CD14-positive monocyte (primary cell): ENCODE data around the gene PRSS1. TPM values are rescaled to one million over a fixed set of nuclear protein-coding genes. Genes with fewer than 3 reads are reported as not detected.
A peak's percentile ranks its signal among the peaks of the same experiment; 100 is the strongest.

Source experiments
- DNase-seq, 3 donors: peaks; one replicate each; pipeline ENCODE4 v3.0.0-alpha.2; 2011 to 2022
- H2AFZ ChIP-seq: 2 replicates; pipeline ENCODE4 v1.6.0; 2012; ENCODE audit warnings: mild to moderate bottlenecking, low read depth, low read length, inconsistent platforms; ENCODE audit not compliant: insufficient read depth, poor library complexity, severe bottlenecking
- H3K27ac ChIP-seq, 2 donors: 1 replicate in 1 of 2; 2 replicates in 1 of 2; pipeline ENCODE4 v1.5.1; 2012 to 2013; ENCODE audit warnings: low read length in 2 of 2, control low read depth in 1 of 2, inconsistent platforms in 1 of 2, low read depth in 1 of 2, mild to moderate bottlenecking in 1 of 2
- H3K27me3 ChIP-seq, 2 donors: one replicate each; pipeline versions ENCODE4 v1.6.0 to v1.6.1; 2011 to 2013; ENCODE audit warnings: low read length in 2 of 2; ENCODE audit not compliant: control insufficient read depth in 2 of 2, insufficient read depth in 2 of 2
- H3K36me3 ChIP-seq, 2 donors: replicated peaks in 1 of 2; 1 replicate in 1 of 2; 2 replicates in 1 of 2; pipeline versions ENCODE4 v1.5.1 to v1.6.1; 2012 to 2013; ENCODE audit warnings: low read length in 2 of 2, control low read depth in 1 of 2, inconsistent platforms in 1 of 2, mild to moderate bottlenecking in 1 of 2; ENCODE audit not compliant: insufficient read depth in 2 of 2, control insufficient read depth in 1 of 2
- H3K4me1 ChIP-seq, 2 donors: 1 replicate in 1 of 2; 2 replicates in 1 of 2; pipeline versions ENCODE4 v1.5.1 to v1.6.1; 2012 to 2013; ENCODE audit warnings: low read length in 2 of 2, control low read depth in 1 of 2, inconsistent platforms in 1 of 2, mild to moderate bottlenecking in 1 of 2, moderate library complexity in 1 of 2; ENCODE audit not compliant: insufficient read depth in 2 of 2, control insufficient read depth in 1 of 2
- H3K4me2 ChIP-seq: replicated peaks from 2 replicates; pipeline ENCODE3; 2012; ENCODE audit warnings: low read length, moderate library complexity, mild to moderate bottlenecking; ENCODE audit not compliant: poor library complexity, severe bottlenecking; ENCODE audit errors: extremely low read depth
- H3K4me3 ChIP-seq, 3 experiments: fragments of 200-600 bp in 1 of 3; sonication (generic) in 1 of 3; replicated peaks in 1 of 3; 1 replicate in 2 of 3; 2 replicates in 1 of 3; pipeline ENCODE4 v1.5.1; 2011 to 2013; ENCODE audit warnings: low read length in 3 of 3, mild to moderate bottlenecking in 3 of 3, control low read depth in 2 of 3, low read depth in 2 of 3, inconsistent platforms in 1 of 3, moderate library complexity in 1 of 3
- H3K79me2 ChIP-seq: 2 replicates; pipeline ENCODE4 v1.6.0; 2012; ENCODE audit warnings: mild to moderate bottlenecking, control low read depth, inconsistent platforms, low read length, moderate library complexity; ENCODE audit not compliant: insufficient read depth
- H3K9ac ChIP-seq: 2 replicates; pipeline ENCODE4 v1.6.0; 2017; ENCODE audit warnings: low read length, mild to moderate bottlenecking; ENCODE audit not compliant: insufficient read depth, poor library complexity, severe bottlenecking
- H3K9me3 ChIP-seq, 2 donors: replicated peaks in 1 of 2; 1 replicate in 1 of 2; 2 replicates in 1 of 2; pipeline versions ENCODE4 v1.5.1 to v1.6.1; 2012 to 2013; ENCODE audit warnings: low read length in 2 of 2, control low read depth in 1 of 2; ENCODE audit not compliant: control insufficient read depth in 1 of 2, insufficient read depth in 1 of 2
- H4K20me1 ChIP-seq: 2 replicates; pipeline ENCODE4 v1.6.0; 2012; ENCODE audit warnings: mild to moderate bottlenecking, low read length, control low read depth, moderate library complexity; ENCODE audit not compliant: insufficient read depth
- H3K27ac Mint-ChIP-seq, 7 donors: one replicate each; pipeline ENCODE4 v1.8.0; 2020; ENCODE audit warnings: mild to moderate bottlenecking in 7 of 7, mixed read lengths in 7 of 7, moderate library complexity in 6 of 7, inconsistent platforms in 2 of 7
- H3K27me3 Mint-ChIP-seq, 3 donors: one replicate each; pipeline ENCODE4 v1.8.0; 2021 to 2022; ENCODE audit warnings: low read depth in 3 of 3, mild to moderate bottlenecking in 3 of 3, mixed read lengths in 3 of 3, moderate library complexity in 3 of 3, inconsistent platforms in 1 of 3
- H3K36me3 Mint-ChIP-seq, 2 donors: one replicate each; pipeline ENCODE4 v1.8.0; 2020; ENCODE audit warnings: mixed read lengths in 2 of 2, inconsistent platforms in 1 of 2, mild to moderate bottlenecking in 1 of 2
- H3K4me1 Mint-ChIP-seq: one replicate; pipeline ENCODE4 v1.8.0; 2020; ENCODE audit warnings: mild to moderate bottlenecking, mixed read lengths
- H3K4me3 Mint-ChIP-seq, 2 donors: one replicate each; pipeline ENCODE4 v1.8.0; 2020; ENCODE audit warnings: mild to moderate bottlenecking in 2 of 2, mixed read lengths in 2 of 2, moderate library complexity in 1 of 2
- H3K9me3 Mint-ChIP-seq, 7 donors: one replicate each; pipeline ENCODE4 v1.8.0; 2020 to 2022; ENCODE audit warnings: mixed read lengths in 7 of 7, mild to moderate bottlenecking in 6 of 7, moderate library complexity in 6 of 7, inconsistent platforms in 2 of 7
- WGBS: methylation state at CpG from one replicate; pipeline ENCODE4 v1.1.5; 2013; ENCODE audit warnings: missing lambda C conversion rate; ENCODE audit not compliant: insufficient coverage; 5-methylcytosine and 5-hydroxymethylcytosine counted together
- intact Hi-C, 2 donors: fragments of 100-400 bp; cut with micrococcal nuclease; formaldehyde crosslinking; loops; one replicate each; pipeline versions ENCODE4 v1.15.0 to v1.15.1; 2023
- polyA plus RNA-seq, 3 donors: library from polyadenylated mRNA; depleted of rRNA in 1 of 3; unstranded in 2 of 3; stranded (reverse) in 1 of 3; fragments of 300-500 nt in 2 of 3; fragments of >200 nt in 1 of 3; fragmentation: Illumina TruSeq in 2 of 3; gene quantifications; 1 replicate in 2 of 3; 2 replicates in 1 of 3; pipeline ENCODE4 v1.2.3, GENCODE V29; 2012 to 2021
- TF ChIP-seq, protein P1 (sequence below): fragments of 200-600 bp; IDR thresholded peaks from one replicate; pipeline ENCODE4 v1.8.0; 2022; ENCODE audit warnings: antibody characterized with exemption, mild to moderate bottlenecking

PRSS1 gene
- polyA plus RNA-seq, 3 donors: not detected

DNA sequence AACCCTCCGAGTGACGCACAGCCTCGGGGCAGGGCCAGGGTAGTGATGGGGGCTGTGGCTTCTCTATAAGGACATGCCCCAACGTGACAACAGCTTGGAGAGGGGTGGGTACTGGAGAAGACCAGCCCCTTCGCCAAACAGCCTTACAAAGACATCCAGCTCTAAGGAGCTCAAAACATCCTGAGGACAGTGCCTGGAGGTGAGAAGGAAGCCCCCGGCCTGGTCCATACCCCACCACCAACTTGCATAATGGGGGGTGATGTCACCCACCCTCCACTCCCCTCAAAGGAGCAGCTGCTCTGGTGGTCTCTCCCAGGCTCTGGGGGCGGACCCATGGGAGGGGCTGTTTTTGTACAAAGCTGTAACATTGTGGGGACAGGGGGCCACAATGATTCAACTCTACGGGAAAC lies 36.6 kb downstream of the PRSS1 start:
- H3K4me3 ChIP-seq: no peak overlapping the region
- no peak overlapping the region for H3K4me2 ChIP-seq
- no peak overlapping the region for H2AFZ ChIP-seq
- H3K9me3 ChIP-seq: no peaks in the 10 kb centered on the region
- no peaks in the 10 kb centered on the region for H3K36me3 Mint-ChIP-seq
- no peaks in the 10 kb centered on the region for H3K79me2 ChIP-seq
- H3K27me3 ChIP-seq: no peaks in the 10 kb centered on the region
- H4K20me1 ChIP-seq: no peaks in the 10 kb centered on the region
- TF ChIP-seq, protein P1, sequence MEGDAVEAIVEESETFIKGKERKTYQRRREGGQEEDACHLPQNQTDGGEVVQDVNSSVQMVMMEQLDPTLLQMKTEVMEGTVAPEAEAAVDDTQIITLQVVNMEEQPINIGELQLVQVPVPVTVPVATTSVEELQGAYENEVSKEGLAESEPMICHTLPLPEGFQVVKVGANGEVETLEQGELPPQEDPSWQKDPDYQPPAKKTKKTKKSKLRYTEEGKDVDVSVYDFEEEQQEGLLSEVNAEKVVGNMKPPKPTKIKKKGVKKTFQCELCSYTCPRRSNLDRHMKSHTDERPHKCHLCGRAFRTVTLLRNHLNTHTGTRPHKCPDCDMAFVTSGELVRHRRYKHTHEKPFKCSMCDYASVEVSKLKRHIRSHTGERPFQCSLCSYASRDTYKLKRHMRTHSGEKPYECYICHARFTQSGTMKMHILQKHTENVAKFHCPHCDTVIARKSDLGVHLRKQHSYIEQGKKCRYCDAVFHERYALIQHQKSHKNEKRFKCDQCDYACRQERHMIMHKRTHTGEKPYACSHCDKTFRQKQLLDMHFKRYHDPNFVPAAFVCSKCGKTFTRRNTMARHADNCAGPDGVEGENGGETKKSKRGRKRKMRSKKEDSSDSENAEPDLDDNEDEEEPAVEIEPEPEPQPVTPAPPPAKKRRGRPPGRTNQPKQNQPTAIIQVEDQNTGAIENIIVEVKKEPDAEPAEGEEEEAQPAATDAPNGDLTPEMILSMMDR: no peak
- H3K9me3 Mint-ChIP-seq: peaks cover 0 to 4% (median 0%) of the 10 kb centered on the region in 7 donors
- H3K4me1 ChIP-seq: peaks cover 4 to 6% of the 10 kb centered on the region in 2 donors
- no peak overlapping the region for H3K27ac ChIP-seq
- peaks cover 9% of the 10 kb centered on the region for H3K4me1 Mint-ChIP-seq
- H3K9ac ChIP-seq: no peak overlapping the region
- H3K27me3 Mint-ChIP-seq: peaks cover 0 to 2% (median 0%) of the 10 kb centered on the region in 3 donors
- no peak for DNase-seq
- H3K27ac Mint-ChIP-seq: no peak overlapping the region
- no CpG with 5 or more reads among the region's 8 CpGs for WGBS
- no peak overlapping the region for H3K4me3 Mint-ChIP-seq
- no peaks in the 10 kb centered on the region for H3K36me3 ChIP-seq
- intact Hi-C loops: loop anchor here in 1 of 2 donors (10.0 kb wide), 1 partner anchor 261 kb away; no protein-coding TSS in a partner anchor

DNA sequence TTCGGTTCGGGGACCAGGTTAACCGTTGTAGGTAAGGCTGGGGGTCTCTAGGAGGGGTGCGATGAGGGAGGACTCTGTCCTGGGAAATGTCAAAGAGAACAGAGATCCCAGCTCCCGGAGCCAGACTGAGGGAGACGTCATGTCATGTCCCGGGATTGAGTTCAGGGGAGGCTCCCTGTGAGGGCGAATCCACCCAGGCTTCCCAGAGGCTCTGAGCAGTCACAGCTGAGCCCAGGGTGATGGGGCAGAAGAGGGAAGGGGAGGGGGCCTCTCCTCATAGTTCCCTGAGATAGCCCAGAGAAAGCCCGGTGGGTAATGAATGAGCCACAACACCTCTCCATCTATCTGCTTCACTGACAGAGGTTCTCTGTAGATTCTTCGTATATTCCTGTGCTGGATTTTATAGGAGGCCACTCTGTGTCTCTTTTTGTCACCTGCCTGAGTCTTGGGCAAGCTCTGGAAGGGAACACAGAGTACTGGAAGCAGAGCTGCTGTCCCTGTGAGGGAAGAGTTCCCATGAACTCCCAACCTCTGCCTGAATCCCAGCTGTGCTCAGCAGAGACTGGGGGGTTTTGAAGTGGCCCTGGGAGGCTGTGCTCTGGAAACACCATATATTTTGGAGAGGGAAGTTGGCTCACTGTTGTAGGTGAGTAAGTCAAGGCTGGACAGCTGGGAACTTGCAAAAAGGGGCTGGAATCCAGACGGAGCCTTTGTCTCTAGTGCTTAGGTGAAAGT lies 37.9 kb downstream of the PRSS1 start:
- WGBS: 100% methylated on average over 5 of the region's 11 CpGs
- Histone ChIP-seq H3K4me2 (no peak overlapping the region), H3K27me3 (no peaks in the 10 kb centered on the region), H3K27ac (no peak overlapping the region), H3K79me2 (no peaks in the 10 kb centered on the region), H2AFZ (no peak overlapping the region), H3K4me3 (no peak overlapping the region), H3K9ac (no peak overlapping the region), H3K4me1 (peaks cover 4 to 6% of the 10 kb centered on the region in 2 donors), H3K36me3 (no peaks in the 10 kb centered on the region), H3K9me3 (no peaks in the 10 kb centered on the region), H4K20me1 (no peaks in the 10 kb centered on the region)
- Mint-ChIP-seq H3K27me3 (peaks cover 0 to 2% (median 0%) of the 10 kb centered on the region in 3 donors), H3K4me3 (no peak overlapping the region), H3K36me3 (no peaks in the 10 kb centered on the region), H3K9me3 (peaks cover 0 to 4% (median 0%) of the 10 kb centered on the region in 7 donors), H3K27ac (peak overlapping the region in 3 of 7 donors; percentile 7 to 46 (median 10)), H3K4me1 (peaks cover 9% of the 10 kb centered on the region)
- no peak for DNase-seq
- TF ChIP-seq, protein P1: no peak
- intact Hi-C loops: loop anchor here in 1 of 2 donors (10.0 kb wide), 1 partner anchor 262 kb away; no protein-coding TSS in a partner anchor
